RWPE1 (cell line): ENCODE data around the gene FAM187B.
"Not testable (repeated sequence)": the region's sequence is repeated elsewhere in the genome, so short reads cannot be mapped to it uniquely, and the experiment has no call there.

Source experiments
- CTCF ChIA-PET: fragments of 350-600 bp; sonication (Branson Sonifier 250); formaldehyde crosslinking; extraction: SDS; loops from one replicate; lab custom pipeline; 2021; lab: Yijun Ruan, JAX
- POLR2A ChIA-PET: fragments of 400-600 bp; formaldehyde crosslinking; extraction: SDS; loops from one replicate; lab custom pipeline; 2020; ENCODE audit warnings: antibody characterized with exemption; ENCODE audit not compliant: low non-redundant PET; lab: Yijun Ruan, JAX
- DNase-seq: peaks from one replicate; pipeline ENCODE4 v3.0.0; 2012; ENCODE audit warnings: low spot score
- H3K27ac ChIP-seq: fragments of 450-650 bp; 2 replicates; pipeline ENCODE4 v1.5.1; 2017
- TF ChIP-seq, protein P1 (sequence below): fragments of 450-650 bp; conservative IDR thresholded peaks from 2 replicates; pipeline ENCODE4 v1.5.1; 2017; ENCODE audit warnings: low read depth, mild to moderate bottlenecking

Gene FAM187B

DNA sequence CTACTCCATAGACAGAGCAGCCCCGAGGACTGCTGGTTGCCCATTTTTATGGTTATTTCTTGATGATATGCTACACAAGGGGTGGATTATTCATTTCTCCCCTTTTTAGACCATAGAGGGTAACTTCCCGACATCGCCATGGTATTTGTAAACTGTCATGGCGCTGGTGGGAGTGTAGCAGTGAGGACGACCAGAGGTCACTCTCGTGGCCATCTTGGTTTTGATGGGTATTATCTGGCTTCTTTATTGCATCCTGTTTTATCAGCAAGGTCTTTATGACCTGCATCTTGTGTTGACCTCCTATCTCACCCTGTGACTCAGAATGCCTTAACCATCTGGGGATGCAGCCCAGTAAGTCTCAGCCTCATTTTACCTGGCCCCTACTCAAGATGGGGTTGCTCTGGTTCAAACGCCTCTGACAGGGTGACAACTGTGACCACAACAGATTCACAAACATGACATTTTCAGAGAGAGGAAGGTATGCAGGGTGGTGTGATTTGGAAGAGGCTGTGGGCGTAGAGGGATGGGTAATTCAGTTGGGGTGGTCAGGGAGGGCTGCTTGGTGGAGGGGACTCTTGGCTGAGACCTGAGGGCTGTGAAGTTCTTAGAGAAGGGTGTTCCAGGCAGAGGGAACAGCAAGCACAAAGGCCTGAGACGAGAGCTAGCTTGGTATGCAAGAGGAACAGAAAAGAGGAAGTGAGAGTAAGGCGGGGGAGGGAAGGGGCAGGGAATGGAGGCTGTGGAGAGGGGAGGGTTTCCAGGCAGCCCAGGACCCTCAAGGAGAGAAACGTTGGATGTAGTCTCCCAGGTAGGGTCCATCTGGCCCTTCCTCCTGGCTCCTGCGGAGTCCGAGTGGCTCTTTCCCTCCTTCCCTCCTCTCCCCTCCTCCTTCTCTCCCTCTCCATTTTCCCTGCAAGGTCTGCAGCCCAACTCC is 23.5 kb downstream of the FAM187B start:
- CTCF ChIA-PET, result interaction anchor here (0.6 kb wide), 1 partner anchor 55 kb away, joined by 3 read pairs; no protein-coding TSS in a partner anchor
- TF ChIP-seq, protein P1, sequence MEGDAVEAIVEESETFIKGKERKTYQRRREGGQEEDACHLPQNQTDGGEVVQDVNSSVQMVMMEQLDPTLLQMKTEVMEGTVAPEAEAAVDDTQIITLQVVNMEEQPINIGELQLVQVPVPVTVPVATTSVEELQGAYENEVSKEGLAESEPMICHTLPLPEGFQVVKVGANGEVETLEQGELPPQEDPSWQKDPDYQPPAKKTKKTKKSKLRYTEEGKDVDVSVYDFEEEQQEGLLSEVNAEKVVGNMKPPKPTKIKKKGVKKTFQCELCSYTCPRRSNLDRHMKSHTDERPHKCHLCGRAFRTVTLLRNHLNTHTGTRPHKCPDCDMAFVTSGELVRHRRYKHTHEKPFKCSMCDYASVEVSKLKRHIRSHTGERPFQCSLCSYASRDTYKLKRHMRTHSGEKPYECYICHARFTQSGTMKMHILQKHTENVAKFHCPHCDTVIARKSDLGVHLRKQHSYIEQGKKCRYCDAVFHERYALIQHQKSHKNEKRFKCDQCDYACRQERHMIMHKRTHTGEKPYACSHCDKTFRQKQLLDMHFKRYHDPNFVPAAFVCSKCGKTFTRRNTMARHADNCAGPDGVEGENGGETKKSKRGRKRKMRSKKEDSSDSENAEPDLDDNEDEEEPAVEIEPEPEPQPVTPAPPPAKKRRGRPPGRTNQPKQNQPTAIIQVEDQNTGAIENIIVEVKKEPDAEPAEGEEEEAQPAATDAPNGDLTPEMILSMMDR, result no peak
- POLR2A ChIA-PET, result no interaction called here
- no peak for DNase-seq
- no peak overlapping the region for H3K27ac ChIP-seq

DNA sequence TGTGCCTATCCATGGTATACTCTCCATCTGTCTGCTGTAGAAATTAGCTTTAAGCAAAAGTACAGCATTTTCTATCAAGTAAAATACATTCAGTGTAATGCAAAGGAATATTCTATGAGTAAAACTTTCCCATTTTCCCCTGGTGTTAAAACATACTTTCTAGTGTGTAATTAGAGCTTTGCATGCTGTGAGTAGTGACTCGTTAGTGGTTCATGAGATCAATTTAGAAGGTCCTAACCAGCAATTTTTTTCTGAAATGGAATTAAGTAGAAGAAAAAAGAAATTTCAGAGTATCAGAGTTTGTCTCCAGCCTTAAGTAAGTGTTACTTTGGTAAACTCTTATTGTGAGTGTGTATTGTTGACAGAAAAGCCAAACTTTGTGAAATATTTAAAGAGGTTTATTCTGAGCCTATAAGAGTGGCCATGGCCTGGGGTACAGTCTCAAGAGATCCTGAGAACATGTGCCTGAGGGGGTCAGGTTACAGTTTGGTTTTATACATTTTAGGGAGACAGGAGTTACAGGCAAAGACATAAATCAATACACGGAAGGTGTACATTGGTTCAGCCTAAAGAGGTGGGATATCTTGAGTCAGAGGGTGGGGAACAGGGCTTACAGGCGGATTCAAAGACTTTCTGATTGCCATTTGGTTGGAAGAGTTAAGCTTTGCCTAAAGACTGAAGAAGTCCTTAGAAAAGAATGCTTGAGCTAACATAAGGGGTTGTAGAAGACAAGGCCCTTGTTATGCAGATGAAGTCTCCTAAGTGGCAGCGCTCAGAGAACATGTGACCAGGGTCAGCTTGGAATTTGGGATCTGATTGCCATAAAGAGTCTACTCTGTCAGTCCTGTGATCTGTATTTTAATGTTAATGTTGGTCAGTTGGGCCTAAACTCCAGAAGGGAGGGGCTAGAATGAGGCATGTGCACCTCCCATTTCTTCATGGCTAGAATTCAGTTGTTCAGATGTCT is 25.5 kb downstream of the FAM187B start:
- ChIA-PET CTCF (no interaction called here), POLR2A (no interaction called here)
- no peak for DNase-seq
- TF ChIP-seq, protein P1, result no peak
- H3K27ac ChIP-seq, result no peak overlapping the region

DNA sequence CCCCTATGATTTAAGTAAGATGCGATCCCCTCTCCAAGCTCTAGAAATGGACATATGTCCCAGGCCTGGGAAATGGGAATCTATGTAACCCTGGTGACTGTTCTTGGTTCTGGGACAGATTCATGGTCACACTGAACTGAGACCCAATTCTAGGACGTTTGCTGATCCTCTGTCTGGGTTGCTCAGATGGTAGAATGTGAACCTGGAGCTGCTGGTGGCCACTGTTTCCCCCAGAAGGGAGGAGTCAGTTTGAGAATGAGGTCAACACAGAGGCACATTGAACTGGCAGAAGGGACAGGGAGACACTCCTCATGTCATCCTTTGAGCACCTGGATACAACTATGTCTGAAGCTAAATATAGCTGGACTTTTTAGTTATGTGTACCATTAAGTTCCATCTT is 29.1 kb downstream of the FAM187B start:
- no peak overlapping the region for H3K27ac ChIP-seq

DNA sequence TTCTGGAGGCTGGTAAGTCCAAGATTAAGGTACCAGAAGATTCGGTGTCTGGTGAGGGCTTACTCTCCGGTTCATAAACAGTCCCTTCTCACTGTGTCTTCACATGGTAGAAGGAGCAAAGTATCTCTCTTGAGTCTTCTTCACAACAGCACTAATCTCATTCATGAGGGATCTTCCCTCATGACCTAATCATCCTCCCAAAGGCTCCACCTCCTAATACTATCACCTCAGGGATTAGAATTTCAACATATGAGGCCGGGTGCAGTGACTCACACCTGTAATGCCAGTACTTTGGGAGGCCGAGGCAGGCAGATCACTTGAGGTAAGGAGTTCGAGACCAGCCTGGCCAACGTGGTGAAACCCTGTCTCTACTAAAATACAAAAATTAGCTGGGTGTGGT is 31.7 kb downstream of the FAM187B start:
- H3K27ac ChIP-seq, POLR2A ChIA-PET, DNase-seq: not testable (repeated sequence)
- CTCF ChIA-PET, result interaction anchor here (0.6 kb wide), 1 partner anchor 96 kb away, joined by 4 read pairs; no protein-coding TSS in a partner anchor

More for the DNA sequence above, 29.1 kb downstream of the FAM187B start:
- TF ChIP-seq, protein P1, result no peak
- no peak for DNase-seq
- ChIA-PET CTCF (no interaction called here), POLR2A (no interaction called here)

DNA sequence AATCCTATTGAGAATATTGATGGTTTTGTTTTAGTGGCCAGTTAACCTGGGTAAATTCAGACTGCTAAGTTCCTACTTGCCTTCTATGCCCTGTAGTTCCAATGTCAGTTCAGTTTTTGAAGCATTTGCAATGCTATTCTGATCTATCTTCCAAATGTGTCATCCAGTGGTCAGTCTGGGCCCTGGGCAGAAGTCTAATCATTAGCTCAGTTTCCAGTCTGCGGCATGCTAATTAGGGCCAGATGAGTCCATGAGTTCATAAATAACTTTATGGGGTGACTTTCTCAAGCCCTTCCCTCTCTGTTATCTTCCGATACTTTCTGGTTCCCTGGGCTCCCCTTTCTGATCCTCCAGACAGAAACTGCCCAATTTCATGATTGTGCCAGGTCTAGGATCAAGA is 32.7 kb downstream of the FAM187B start:
- ChIA-PET POLR2A (no interaction called here), CTCF (no interaction called here)
- TF ChIP-seq, protein P1, result no peak
- no peak overlapping the region for H3K27ac ChIP-seq
- DNase-seq, result no peak

DNA sequence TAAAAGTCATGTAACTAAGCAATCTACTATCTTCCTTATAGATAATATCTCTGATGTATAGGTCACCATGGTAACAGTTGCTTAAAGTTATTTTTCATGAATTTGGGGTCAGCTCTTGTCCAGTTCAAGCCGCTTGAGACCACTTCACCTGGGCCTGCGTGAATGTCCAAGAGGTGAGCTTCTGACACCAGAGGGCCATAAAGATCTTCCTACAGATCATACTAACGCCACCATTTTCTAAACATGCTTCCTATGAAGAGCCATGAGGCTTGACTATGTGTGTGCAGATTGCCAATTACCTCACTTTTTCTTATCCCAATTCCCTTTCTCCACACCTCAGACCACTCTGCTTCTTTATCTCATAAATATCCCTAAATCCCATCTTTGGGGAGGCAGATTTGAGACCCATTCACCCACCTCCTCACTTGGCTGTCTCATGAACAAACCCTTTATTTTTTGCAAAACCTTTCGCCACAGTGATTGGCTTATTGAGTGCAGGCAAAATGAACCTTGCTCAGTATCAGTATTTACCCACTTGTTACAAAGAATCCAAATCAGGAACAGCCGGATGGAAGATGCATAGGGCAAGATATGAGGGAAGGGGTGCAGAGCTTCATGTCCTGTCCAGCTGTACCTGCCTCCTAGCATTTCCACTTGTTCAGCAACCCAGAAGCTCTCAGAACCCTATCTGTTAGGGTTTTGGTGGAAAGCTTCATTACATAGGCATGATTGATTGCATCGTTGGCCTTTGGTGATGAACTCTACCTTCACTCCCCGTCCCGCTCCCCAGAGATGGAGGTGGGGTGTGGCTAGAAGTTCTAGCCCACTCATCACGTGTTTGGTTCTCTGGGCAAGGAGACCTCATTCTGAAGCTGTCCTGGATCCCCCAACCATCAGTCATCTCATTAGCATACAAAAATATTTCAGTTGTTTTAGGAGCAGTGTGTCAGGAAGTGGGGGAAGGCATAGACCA is 34.2 kb downstream of the FAM187B start:
- no peak overlapping the region for H3K27ac ChIP-seq
- POLR2A ChIA-PET, result no interaction called here
- TF ChIP-seq, protein P1, result no peak
- no peak for DNase-seq
- CTCF ChIA-PET, result no interaction called here
